Stimulated activated CD4-positive, alpha-beta T cell treated with anti-CD3 and anti-CD28 coated beads, TNF-alpha, amount 100 ng/mL, for 1 hour (primary cell): ENCODE results near the gene PYGO2.
A peak's percentile ranks its signal among the peaks of the same experiment; 100 is the strongest.
"Not testable (repeated sequence)": the region's sequence is repeated elsewhere in the genome, so short reads cannot be mapped to it uniquely, and the experiment has no call there.

ENCODE experiments used
- DNase-seq, 3 donors: peaks; one replicate each; pipeline ENCODE4 v3.0.0-alpha.2; 2020; ENCODE audit warnings: low read depth in 3 of 3, low spot score in 1 of 3

PYGO2 gene

DNA sequence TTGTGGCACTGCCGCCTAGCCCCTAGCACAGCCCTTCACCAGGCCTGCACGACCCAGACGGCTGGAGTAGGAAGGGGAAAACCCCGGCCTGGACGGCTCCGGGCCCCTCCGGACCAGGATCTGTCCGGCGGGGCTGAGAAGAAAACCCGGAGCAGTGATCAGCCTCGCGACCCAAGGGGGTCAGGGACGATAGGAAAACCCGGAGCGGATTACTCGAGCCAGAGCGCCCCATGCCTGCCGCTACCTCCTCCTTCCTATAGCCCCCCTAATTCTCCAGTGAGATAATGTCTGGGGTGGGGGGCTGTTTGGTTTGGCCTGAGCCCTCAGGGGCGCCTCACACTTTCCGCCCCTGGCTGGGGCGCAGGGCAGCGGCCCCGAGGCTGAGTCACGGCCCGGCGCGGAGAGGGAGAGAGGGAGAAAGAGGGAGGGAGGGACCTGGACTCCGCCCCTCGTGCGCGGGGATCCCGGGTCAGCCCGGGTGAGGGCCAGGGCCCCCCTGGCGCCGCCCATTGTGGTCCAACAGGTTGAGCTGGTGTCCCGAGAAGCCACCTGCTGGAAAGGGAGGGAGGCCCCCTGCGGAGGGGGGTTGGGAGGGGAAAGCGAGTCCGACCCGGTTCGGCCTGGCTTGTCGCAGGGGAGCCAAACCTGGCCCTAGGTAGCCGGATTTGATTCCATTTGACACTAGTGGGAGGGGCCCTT is 39.3 kb upstream of the PYGO2 start:
- peak; percentile 45 to 64 (median 54) for DNase-seq

DNA sequence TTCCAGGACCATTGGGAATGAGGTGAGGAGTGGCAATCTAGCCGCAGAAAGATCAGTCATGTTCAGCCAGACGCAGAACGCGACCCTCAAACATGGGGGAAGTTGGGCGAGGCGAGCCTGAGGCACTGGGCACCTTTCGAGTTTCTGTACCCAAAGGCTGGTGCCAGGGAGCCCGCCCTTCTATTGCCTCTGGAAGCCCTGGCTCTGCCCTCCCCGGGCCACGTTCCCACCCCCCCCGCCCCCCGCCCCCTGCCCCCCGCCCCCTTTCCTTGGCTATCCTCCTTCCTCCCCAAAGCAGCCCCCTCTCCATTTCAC is 38.8 kb upstream of the PYGO2 start:
- no peak for DNase-seq

DNA sequence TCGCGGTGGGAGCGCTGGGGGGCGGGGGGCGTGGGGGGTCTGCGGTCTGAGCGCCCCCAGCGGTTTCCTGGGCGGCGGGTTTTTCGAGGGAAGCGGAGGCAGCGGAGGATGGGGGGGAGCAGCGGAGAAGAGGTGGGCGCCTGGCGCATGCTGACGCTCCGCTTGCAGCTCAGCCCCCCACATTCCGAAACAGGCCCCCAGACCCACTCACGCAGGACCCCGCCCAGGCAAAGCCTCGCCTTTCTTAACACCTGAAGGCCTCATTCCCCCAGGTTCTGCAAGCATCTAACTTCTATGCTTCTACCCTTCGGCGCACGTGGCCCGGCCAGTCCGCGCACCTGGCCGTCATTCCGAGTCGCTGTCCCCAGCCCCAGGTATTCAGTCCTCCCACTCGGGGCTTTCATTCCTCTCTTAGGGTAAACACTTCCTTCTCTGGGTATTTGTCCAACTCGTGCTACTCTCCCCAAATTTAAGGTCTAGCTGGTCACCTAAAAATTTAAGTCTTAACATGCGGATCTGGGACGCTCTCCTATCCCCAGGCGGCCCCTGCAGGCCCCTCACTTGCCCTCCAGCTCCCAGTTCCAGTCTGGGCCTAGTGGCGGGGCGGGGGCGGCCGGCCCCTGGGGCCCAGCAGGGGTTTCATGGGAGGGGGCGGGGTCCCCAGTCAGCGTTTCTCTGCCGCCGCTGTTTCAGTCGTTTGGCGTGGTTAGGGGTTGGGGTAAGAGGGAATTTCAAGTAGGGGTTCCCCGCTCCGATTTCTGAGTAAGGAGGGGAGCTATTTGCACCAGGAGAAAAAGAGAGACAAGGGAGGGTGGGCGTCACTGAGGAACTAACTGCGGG is 38.2 kb upstream of the PYGO2 start:
- peak in 1 of 3 donors; percentile 61 for DNase-seq

DNA sequence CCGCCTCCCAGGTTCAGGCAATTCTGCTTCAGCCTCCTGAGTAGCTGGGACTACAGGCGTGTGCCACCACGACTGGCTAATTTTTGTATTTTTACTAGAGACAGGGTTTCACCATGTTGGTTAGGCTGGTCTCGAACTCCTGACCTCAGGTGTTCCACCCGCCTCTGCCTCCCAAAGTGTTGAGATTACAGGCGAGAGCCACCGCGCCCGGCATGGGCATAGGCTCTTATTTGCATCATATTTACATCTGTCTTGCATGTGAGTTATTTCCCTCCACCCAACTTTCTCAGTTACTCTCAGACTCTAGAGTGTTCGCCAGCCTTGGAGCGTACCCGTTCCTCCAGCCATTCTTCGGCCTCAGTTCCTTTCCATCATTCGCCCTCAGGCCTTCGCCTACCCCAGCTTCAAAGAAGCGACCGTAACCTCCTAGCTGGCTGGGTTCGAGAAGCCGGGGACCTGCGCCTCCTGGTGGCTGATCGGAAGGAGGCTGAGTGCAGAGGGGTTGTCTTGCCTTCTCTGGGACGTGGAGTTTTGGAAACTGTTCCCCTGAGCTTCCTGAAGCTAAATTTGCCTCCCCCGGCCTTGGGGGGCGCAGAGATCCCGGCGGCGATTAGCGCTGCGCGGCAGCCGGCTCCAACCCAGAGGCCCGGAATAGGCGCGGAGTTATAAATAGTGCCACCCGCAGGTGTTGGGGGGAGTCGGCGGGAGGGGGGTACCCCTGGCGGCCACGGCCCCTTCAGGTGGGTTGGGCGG is 37.4 kb upstream of the PYGO2 start:
- DNase-seq = peak in 1 of 3 donors; percentile 63

DNA sequence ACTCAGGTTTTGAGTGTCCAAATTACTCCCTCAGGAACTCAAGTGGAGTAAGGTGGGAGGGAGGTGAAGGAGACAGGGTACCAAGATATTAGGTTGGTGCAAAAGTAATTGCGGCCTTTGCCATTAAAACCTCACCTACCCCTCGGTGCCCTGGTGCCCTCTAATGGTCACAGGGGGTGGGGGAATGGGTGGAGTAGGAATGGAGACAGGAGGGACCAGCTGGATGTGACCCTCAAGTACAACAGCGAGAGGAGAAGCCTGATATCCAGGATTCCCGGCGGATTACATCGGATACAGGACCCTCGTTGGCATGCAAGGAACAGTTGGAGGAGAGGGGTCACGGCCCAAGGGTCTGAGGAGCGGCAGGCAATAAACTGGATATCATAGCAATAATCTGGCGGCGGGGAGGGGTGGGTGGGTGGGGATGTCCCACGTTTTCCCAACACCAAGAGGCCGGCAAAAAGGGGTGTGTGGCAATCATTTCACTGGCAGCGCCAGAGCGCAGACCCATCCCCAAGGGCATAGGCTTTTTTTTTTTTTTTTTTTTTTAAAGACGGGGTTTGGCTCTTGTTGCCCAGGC is 36.7 kb upstream of the PYGO2 start:
- DNase-seq = no peak

DNA sequence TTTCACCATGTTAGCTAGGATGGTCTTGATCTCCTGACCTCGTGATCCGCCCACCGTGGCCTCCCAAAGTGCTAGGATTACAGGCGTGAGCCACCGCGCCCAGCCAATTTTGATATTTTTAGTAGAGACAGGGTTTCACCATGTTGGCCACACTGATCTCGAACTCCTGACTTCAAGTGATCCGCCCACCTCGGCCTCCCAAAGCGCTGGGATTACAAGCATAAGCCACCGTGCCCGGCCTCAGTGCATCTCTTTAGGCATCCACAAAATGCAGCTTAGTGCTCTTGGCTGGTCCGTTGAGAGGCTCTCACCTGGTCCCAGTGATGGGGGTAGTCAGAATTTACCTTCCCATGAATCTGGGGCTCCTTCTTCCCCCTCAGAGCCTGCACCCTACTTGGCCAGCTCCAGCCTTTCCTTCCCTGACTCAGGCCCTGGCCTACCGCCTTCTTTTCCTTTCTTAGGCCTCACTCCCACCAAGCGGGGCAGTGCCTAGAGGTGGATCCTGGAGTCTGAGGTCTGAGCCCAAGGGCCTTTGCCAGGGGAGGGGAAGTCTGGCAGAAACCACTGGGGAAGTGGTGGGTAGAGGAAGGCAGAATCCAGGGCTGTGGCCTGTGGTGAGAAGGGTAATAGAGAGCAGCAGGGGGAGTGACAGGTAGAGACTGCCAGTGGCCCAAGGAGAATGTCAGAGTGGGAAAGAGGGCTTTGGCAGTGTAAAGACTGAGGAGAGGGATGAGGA is 35.6 kb upstream of the PYGO2 start:
- DNase-seq = no peak

DNA sequence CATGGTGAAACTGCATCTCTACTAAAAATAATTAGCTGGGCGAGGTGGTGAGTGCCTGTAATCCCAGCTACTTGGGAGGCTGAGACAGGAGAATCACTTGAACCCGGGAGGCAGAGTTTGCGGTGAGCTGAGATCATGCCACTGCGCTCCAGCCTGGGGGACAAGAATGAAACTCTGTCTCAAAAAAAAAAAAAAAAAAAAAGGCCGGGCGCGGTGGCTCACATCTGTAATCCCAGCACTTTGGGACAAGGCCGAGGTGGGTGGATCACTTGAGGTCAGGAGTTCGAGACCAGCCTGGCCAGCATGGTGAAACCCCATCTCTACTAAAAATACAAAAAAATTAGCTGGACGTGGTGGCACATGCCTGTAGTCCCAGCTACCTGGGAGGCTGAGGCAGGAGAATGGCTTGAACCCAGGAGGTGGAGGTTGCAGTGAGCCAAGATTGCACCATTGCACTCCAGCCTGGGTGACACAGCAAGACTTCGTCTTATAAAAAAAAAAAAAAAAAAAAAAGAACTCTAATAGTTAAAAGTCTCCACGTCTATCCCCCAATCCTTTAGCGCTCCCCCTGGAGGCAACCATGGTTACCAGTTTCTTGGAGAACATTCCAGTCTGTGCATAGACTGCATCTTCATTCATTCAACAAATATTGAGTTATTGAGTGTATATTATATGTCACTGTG is 33.9 kb upstream of the PYGO2 start:
- not testable (repeated sequence) for DNase-seq

DNA sequence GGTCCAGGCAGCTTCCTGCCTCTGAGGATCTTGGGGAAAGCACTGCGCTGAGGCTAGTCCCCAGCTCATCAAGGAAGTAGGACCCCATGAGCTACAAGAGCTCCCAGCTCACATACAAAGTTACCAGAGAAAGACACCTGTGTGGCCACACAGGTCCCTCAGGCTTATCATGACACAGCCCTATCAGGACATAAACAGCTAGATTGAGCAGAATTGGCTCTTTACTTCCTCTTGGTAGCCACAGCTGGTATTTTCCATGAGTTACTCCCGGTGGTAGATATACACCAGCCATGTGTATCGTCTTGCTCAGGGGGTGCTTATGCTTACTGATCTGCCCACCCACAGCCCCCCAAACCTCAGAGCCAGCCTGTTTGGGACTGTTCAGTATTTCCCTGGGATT is 33.0 kb upstream of the PYGO2 start:
- no peak for DNase-seq

DNA sequence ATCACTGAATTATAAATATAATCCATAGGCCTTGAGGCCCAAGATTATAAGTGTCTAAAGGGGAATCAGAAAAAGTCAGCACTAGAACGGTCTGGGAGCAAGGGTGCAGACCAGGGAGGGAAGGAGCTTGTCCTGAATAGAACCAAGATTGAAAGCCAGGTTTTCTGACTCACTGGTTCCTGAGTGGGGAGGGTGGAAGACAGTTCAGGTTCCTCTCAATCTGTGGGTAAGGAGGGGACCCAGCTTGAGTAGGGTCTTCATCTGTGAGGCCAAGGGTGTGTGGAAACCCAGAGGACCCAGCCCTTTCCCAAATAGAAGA is 32.6 kb upstream of the PYGO2 start:
- no peak for DNase-seq

DNA sequence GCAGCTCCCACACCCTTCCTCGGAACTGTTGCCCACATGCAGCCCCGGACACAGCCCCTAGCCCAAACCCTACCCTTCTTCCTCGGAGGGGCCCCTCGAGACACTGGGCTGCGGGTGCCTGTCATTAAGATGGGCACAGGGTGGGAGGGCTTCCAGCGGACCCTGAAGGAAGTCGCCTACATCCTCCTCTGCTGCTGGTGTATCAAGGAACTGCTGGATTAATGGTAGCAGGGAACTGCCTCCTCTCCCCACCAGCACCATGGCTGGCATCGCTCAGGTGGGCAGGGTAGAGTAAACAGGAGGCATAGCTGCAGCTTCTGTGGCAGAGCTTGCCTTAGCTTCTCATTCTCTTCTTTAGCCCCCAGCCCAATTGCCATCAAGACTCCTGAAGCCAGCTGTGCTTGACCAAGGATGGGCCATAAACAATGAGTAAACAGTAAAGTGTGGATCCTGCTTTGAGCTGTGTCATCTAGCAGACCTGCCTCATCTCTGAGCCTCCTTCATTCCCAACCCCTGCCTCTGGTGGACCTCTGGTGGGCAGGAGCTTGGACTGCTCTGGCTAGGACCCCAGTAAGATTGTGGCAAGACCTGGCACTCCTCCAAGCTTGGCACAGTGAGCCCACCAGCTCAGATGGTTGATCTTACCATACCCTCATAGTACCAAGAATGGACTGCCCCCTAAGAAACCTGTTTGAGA is 32.1 kb upstream of the PYGO2 start, which contains the start of gene LENEP:
LENEP (plus strand) TSS at position 15 of the 697 bp plus-strand sequence; CDS start at position 37, 22 bp downstream.
- no peak for DNase-seq

DNA sequence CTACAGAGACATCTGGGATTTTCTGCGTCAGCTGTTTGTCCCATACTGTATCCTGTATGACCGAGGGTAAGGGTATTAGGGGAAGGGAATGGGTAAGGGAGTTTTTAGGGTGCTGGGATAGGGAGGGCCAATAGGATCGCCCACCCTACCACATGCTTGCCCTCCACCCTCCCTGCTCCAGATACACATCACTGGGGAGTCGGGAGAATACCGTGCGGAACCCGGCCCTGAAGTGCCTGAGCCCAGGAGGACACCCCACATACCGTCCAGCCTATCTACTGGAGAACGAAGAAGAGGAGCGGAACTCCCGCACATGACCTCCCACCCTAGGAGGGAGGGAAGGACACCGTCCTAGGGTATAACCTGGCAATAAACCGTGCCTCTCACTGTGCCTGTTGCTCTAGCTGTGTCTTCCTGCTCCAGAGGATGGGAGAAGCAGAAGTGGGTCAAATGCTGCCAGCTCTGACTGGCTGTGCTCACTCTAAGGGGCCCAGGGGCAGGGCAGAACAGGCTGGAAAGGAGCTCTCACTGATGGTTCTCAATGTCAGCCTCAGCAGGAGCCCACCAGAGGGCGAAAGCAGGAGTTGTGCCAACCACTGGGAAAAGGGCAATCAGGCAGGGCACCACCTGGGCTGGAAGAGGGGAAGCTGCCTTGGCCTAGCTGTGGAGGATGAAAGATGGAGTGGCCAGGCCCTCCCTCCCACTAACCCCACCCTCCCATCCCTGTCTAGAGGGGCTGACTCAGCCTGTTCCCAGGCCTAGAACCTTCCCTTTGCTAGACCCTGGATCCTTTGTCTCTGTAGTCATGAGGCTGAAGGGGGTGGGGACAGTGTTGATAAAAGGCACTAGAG is 31.4 kb upstream of the PYGO2 start:
- DNase-seq = no peak

DNA sequence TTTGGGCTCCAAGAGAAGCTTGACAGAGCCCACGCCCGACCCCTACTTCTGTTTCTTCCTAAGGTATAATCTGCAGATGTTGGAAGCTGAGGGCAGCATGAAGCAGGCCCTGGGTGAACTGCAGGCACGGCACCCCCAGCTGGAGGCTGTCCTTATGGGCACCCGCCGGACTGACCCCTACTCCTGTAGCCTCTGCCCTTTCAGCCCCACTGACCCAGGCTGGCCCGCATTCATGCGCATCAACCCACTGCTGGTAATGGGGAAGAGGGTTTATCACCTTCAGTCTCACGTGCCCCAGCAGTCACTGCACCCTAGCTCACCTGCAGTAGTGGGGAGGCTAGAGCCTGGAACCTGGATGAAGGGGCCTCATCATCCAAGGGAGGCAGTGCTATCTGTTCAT is 28.7 kb upstream of the PYGO2 start:
- DNase-seq = no peak

DNA sequence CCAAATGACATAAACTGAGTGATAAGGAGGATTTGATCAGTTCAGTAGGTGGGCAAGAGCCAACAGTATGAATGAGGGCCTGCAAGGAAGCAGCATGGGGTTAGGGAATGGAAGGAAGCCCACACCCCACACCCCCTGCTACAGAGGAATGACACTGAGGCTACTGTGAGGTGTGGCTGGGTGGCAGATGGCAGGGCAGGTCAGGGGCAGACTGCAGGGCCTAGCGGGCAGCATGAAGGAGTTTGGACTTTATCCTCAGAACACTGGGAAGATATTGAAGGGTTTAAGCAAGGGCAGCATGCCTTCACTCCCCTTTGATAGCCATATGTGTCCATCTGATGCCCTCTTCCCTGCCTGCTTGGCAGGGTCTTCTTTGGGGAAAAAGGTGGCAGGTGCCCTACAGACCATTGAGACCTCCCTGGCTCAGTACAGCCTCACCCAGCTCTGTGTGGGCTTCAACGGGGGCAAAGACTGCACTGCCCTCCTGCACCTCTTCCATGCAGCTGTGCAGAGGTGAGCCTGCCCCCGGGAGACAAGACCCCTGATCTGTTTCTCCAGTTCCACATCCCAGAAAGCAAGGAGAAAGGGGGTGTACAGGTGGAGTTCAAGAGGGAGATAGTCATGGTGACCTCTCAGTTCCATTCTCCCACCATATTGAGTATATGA is 27.7 kb upstream of the PYGO2 start:
- DNase-seq = no peak

DNA sequence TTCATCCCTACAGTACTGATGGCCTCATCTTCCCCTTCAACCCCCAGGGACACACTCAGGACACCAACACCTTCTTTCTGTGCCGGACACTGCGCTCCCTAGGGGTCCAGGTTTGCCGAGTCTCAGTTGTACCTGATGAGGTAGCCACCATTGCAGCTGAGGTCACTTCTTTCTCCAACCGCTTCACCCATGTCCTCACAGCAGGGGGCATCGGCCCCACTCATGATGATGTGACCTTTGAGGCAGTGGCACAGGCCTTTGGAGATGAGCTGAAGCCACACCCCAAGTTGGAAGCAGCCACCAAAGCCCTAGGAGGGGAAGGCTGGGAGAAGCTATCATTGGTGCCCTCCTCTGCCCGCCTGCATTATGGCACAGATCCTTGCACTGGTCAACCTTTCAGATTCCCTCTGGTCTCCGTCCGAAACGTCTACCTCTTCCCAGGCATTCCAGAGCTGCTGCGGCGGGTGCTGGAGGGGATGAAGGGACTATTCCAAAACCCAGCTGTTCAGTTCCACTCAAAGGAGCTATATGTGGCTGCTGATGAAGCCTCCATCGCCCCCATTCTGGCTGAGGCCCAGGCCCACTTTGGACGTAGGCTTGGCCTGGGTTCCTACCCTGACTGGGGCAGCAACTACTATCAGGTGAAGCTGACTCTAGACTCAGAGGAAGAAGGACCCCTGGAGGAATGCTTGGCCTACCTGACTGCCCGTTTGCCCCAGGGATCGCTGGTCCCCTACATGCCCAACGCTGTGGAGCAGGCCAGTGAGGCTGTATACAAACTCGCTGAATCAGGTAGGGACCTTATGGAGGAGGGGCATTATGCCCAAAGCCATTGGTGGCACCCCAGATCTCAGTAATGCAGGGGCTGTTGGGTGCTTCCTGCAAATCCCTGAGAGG is 26.7 kb upstream of the PYGO2 start:
- DNase-seq = no peak

DNA sequence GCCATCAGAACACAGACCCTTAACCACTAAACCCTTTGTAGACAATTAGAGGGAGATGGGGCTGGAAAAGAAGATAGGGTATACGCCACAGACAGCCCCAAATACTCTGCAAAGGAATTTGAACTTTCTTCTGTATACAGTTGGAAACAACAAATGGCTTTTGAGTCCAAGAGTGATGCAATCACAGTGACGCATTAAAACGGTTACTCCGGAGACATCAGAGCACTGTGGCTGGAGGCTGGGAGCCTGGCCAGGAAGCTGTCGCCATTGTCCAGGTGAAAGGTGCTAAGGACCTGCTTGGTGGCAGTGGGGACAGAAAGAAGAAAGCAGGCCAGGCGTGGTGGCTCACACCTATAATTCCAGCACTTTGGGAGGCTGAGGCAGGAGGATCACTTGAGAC is 25.7 kb upstream of the PYGO2 start:
- DNase-seq = no peak

DNA sequence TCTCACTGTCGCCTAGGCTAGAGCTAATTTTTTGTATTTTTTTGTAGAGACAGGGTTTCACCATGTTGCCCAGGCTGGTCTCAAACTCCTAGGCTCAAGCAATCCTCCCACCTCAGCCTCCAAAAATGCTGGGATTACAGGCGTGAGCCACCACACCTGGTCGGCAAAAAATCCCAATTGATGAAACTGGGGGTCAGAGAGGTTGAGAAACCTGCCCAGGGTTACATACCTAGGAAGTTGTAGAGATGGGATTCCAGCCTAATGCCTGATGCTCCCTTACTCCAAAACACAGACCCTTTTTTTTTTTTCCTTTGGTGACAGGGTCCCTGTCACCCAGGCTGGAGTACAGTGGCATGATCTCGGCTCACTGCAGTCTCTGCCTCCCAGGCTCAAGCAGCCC is 25.2 kb upstream of the PYGO2 start:
- DNase-seq = not testable (repeated sequence)

DNA sequence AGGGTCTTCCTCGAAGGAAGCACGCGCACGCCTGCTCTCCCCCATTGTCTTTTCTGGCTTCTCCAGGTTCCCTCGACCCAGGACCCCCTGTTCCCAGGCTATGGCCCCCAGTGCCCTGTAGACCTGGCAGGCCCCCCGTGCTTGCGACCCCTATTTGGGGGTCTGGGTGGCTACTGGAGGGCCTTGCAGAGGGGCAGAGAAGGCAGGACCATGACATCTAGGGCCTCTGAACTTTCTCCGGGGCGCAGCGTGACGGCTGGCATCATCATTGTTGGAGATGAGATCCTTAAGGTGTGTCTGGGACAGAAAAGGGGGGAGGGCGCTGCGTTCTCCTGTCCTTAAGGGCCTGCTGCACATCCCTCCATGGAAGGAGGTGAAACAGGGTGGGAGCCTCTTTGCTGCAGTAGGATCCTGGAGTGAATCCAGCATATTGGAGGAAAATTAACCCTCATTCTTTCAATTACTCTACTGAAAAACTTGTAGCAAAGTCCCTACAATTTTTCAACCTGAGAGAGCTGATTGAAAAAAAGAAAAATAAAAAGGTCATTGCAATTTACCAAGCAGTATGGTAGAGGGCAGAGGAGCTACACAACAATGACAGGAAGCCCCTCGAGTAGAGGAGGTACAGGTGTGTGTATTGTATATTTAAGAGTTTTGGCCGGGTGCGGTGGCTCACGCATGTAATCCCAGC is 22.3 kb upstream of the PYGO2 start:
- DNase-seq = no peak
